Body of pancreas (tissue), 4 donors: ENCODE data around the gene TMEM91.

Experiments used
- POLR2A ChIP-seq, 3 donors: fragments of 450-650 bp; IDR thresholded peaks; one replicate each; pipeline ENCODE4 v1.6.1; 2016; ENCODE audit warnings: antibody characterized with exemption in 3 of 3, mild to moderate bottlenecking in 2 of 3
- TF ChIP-seq, protein P1 (sequence below), 7 experiments: fragments of 450-650 bp in 4 of 7; fragments of 200-600 bp in 3 of 7; sonication (generic) in 3 of 7; IDR thresholded peaks; one replicate each; pipeline ENCODE4 v1.5.1; 2016 to 2019; ENCODE audit warnings: antibody characterized with exemption in 7 of 7

DNA sequence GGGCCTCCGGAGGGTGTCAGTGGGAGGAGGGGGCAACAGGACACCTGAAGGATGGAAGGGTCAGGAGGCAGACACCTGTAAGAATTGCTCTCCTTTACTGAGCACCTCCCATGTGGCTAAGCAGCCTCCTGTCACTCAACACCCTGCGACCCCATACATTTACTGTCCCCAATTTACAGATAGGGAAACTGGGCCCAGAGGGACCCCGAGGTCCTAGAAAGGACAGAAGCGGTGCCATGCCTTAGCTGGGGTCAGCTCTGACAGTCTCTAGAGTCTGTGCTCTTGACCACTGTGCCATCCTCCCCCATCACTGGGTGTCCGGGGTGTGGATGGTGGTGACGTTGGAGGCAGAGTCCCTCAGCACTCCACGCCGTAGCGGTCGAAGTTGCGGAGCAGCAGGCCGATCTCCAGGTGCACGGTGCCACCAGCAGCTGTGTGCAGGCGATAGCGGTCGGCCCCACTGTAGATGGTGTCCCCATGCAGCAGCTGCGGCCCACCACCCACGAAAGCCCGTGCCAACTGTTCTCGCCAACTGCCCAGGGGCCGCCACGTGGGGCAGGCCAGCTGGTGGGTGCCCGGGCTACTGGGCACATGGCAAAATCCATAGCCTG lies 21.9 kb upstream of the TMEM91 start:
- TF ChIP-seq POLR2A (IDR thresholded peaks at IDR 0.05) = no peak
- TF ChIP-seq, protein P1, sequence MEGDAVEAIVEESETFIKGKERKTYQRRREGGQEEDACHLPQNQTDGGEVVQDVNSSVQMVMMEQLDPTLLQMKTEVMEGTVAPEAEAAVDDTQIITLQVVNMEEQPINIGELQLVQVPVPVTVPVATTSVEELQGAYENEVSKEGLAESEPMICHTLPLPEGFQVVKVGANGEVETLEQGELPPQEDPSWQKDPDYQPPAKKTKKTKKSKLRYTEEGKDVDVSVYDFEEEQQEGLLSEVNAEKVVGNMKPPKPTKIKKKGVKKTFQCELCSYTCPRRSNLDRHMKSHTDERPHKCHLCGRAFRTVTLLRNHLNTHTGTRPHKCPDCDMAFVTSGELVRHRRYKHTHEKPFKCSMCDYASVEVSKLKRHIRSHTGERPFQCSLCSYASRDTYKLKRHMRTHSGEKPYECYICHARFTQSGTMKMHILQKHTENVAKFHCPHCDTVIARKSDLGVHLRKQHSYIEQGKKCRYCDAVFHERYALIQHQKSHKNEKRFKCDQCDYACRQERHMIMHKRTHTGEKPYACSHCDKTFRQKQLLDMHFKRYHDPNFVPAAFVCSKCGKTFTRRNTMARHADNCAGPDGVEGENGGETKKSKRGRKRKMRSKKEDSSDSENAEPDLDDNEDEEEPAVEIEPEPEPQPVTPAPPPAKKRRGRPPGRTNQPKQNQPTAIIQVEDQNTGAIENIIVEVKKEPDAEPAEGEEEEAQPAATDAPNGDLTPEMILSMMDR (IDR thresholded peaks at IDR 0.05) = no peak
